ENCODE results near the gene CD2. TPM values are rescaled to one million over a fixed set of nuclear protein-coding genes. Genes with fewer than 3 reads are reported as not detected.

CD2 gene
- total RNA-seq, 1 donor from 2014 or later: not detected

Other genes with a start within 250 kb of the CD2 start
- 17.5 and 18.1 TPM in 2 replicates for gene CD58, start 183.4 kb upstream of the CD2 start, total RNA-seq
- gene IGSF3, start 86.7 kb upstream of the CD2 start, total RNA-seq: 0.33 and 0.60 TPM in 2 replicates
- 59.4 and 68.5 TPM in 2 replicates for gene PTGFRN, start 155.5 kb downstream of the CD2 start, total RNA-seq
- gene CD101, start 247.3 kb downstream of the CD2 start, total RNA-seq: 0.11 and 0.13 TPM in 2 replicates